Caco-2 (cell line): ENCODE results near the gene TIGD7. TPM values are rescaled to one million over a fixed set of nuclear protein-coding genes. Genes with fewer than 3 reads are reported as not detected.
"Not testable (repeated sequence)": the region's sequence is repeated elsewhere in the genome, so short reads cannot be mapped to it uniquely, and the experiment has no call there.

Experiments used
- BruUV-seq: library from RNA; stranded (reverse); fragments of 400-500 nt; replicated peaks from 2 replicates; lab custom pipeline; 2021; lab: Mats Ljungman, UMichigan
- CTCF ChIA-PET: fragments of 300-600 bp; sonication (Branson Sonifier 250); formaldehyde crosslinking; loops from one replicate; lab custom pipeline; 2022; ENCODE audit warnings: antibody characterized with exemption; lab: Charles Lee
- POLR2A ChIA-PET: fragments of 300-600 bp; sonication (Branson Sonifier 250); formaldehyde crosslinking; loops from one replicate; lab custom pipeline; 2022; ENCODE audit warnings: antibody characterized with exemption; lab: Charles Lee
- DNase-seq, 2 experiments: peaks; one replicate each; pipeline versions ENCODE4 v3.0.0 to v3.0.0-alpha.2; 2020 to 2022
- H3K27me3 ChIP-seq: replicated peaks from 2 replicates; pipeline ENCODE4 v1.6.0; 2011; ENCODE audit warnings: low read length; ENCODE audit not compliant: control insufficient read depth, insufficient read depth
- H3K36me3 ChIP-seq: 2 replicates; pipeline ENCODE4 v1.5.1; 2011; ENCODE audit warnings: low read length; ENCODE audit not compliant: control insufficient read depth, insufficient read depth
- H3K4me1 ChIP-seq: fragments of 250-450 bp; sonication (Bioruptor Pico); 2 replicates; pipeline ENCODE4 v1.5.1; 2020; ENCODE audit warnings: mild to moderate bottlenecking
- H3K4me3 ChIP-seq: 2 replicates; pipeline ENCODE4 v1.5.1; 2011; ENCODE audit warnings: low read depth, mild to moderate bottlenecking, control low read depth, low read length
- H3K9me3 ChIP-seq: fragments of 250-450 bp; sonication (Bioruptor Pico); 2 replicates; pipeline ENCODE4 v1.5.1; 2020; ENCODE audit warnings: mild to moderate bottlenecking, moderate library complexity
- H3K27ac Mint-ChIP-seq: one replicate; pipeline ENCODE4 v1.8.0; 2022; ENCODE audit warnings: mixed read lengths; ENCODE audit not compliant: unreplicated experiment
- H3K27me3 Mint-ChIP-seq: one replicate; pipeline ENCODE4 v1.8.0; 2022; ENCODE audit warnings: mixed read lengths; ENCODE audit not compliant: insufficient read depth, unreplicated experiment
- H3K36me3 Mint-ChIP-seq: one replicate; pipeline ENCODE4 v1.8.0; 2022; ENCODE audit warnings: mild to moderate bottlenecking, mixed read lengths; ENCODE audit not compliant: insufficient read depth, unreplicated experiment
- H3K4me1 Mint-ChIP-seq: one replicate; pipeline ENCODE4 v1.8.0; 2022; ENCODE audit warnings: low read depth, mixed read lengths; ENCODE audit not compliant: unreplicated experiment
- H3K4me3 Mint-ChIP-seq: one replicate; pipeline ENCODE4 v1.8.0; 2022; ENCODE audit warnings: mild to moderate bottlenecking, moderate library complexity, mixed read lengths; ENCODE audit not compliant: unreplicated experiment
- H3K9me3 Mint-ChIP-seq: one replicate; pipeline ENCODE4 v1.8.0; 2022; ENCODE audit warnings: mixed read lengths; ENCODE audit not compliant: unreplicated experiment
- intact Hi-C: fragments of 100-400 bp; cut with micrococcal nuclease; formaldehyde crosslinking; loops from one replicate; pipeline ENCODE4 v1.10.0; 2022; ENCODE audit not compliant: unreplicated experiment
- total RNA-seq: library from RNA; stranded (reverse); gene quantifications from 2 replicates; pipeline ENCODE4 v1.2.3, GENCODE V29; 2022
- TF ChIP-seq, protein P1 (sequence below), 2 experiments: fragments of 200-600 bp in 1 of 2; IDR thresholded peaks; 1 replicate in 1 of 2; 2 replicates in 1 of 2; pipeline versions ENCODE4 v1.5.1 to v1.8.0; 2011 to 2022; ENCODE audit warnings: antibody characterized with exemption in 1 of 2, control low read depth in 1 of 2, inconsistent platforms in 1 of 2, low read depth in 1 of 2, low read length in 1 of 2, mild to moderate bottlenecking in 1 of 2, moderate library complexity in 1 of 2; ENCODE audit not compliant: insufficient read depth in 1 of 2, severe bottlenecking in 1 of 2, unreplicated experiment in 1 of 2

TIGD7 gene
- total RNA-seq, 1 experiment from 2014 or later, result 3.7 TPM

DNA sequence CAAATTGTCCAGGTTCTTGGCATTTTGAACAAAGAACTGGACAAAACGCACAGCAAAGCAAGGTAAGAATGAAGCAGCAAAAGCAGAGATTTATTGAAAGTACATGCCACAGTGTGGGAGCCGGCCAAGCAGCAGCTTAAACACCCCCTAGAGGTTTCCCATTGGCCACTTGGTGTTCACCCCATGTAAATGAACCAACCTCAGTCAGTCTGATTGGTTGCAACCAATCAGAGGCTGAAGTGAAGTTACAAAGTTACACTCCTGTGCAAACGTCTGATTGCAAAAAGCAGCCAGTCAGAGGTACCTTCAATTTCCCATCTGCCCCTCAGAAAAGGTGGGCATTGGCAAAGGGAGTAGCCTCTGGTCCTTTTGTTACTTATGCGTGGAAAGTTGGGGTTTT lies 30.7 kb downstream of the TIGD7 start:
- Histone ChIP-seq H3K36me3 (no peaks in the 10 kb centered on the region), H3K4me1 (0 out of 2 replicates have a peak, but pooled peaks cover 5% of the 10 kb centered on the region), H3K4me3 (no peak overlapping the region), H3K27me3 (no peaks in the 10 kb centered on the region), H3K9me3 (no peaks in the 10 kb centered on the region)
- H3K36me3 Mint-ChIP-seq, result no peaks in the 10 kb centered on the region
- ChIA-PET CTCF (no interaction called here), POLR2A (interaction anchor here (0.6 kb wide), 1 partner anchor 8 kb away, joined by 3 read pairs; no protein-coding TSS in a partner anchor)
- H3K4me3 Mint-ChIP-seq, result no peak overlapping the region
- H3K4me1 Mint-ChIP-seq, result no peaks in the 10 kb centered on the region
- intact Hi-C loops, result no loop called here
- H3K27ac Mint-ChIP-seq, result no peak overlapping the region
- TF ChIP-seq, protein P1, sequence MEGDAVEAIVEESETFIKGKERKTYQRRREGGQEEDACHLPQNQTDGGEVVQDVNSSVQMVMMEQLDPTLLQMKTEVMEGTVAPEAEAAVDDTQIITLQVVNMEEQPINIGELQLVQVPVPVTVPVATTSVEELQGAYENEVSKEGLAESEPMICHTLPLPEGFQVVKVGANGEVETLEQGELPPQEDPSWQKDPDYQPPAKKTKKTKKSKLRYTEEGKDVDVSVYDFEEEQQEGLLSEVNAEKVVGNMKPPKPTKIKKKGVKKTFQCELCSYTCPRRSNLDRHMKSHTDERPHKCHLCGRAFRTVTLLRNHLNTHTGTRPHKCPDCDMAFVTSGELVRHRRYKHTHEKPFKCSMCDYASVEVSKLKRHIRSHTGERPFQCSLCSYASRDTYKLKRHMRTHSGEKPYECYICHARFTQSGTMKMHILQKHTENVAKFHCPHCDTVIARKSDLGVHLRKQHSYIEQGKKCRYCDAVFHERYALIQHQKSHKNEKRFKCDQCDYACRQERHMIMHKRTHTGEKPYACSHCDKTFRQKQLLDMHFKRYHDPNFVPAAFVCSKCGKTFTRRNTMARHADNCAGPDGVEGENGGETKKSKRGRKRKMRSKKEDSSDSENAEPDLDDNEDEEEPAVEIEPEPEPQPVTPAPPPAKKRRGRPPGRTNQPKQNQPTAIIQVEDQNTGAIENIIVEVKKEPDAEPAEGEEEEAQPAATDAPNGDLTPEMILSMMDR (IDR thresholded peaks at IDR 0.05; ENCODE audit: insufficient read depth in 1 of 2, low read depth in 1 of 2, low read length in 1 of 2, severe bottlenecking in 1 of 2, unreplicated experiment in 1 of 2), result no peak
- H3K9me3 Mint-ChIP-seq, result no peaks in the 10 kb centered on the region
- peak; percentile 51 to 59 for DNase-seq
- H3K27me3 Mint-ChIP-seq, result no peaks in the 10 kb centered on the region
- BruUV-seq, result no TSS peak

DNA sequence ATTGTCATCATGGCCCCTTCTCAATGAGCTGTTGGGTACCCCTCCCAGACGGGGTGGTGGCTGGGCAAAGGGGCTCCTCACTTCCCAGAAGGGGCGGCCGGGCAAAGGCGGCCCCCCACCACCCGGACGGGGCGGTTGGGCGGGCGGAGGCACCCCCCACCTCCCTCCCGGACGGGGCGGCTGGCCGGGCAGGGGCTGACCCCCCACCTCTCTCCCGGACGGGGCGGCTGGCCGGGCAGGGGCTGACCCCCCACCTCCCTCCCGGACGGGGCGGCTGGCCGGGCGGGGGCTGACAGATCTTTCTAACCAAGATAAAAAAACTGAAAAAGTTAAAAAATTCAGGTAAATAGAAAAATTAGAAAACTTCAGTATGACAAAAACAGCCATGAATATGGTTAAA lies 33.9 kb downstream of the TIGD7 start:
- H3K36me3 Mint-ChIP-seq, H3K4me1 ChIP-seq, H3K27me3 Mint-ChIP-seq, DNase-seq, H3K4me1 Mint-ChIP-seq, CTCF ChIA-PET, H3K9me3 Mint-ChIP-seq, H3K4me3 Mint-ChIP-seq, POLR2A ChIA-PET, H3K4me3 ChIP-seq, H3K27me3 ChIP-seq, H3K9me3 ChIP-seq, H3K36me3 ChIP-seq, BruUV-seq, intact Hi-C loops, H3K27ac Mint-ChIP-seq: not testable (repeated sequence)

DNA sequence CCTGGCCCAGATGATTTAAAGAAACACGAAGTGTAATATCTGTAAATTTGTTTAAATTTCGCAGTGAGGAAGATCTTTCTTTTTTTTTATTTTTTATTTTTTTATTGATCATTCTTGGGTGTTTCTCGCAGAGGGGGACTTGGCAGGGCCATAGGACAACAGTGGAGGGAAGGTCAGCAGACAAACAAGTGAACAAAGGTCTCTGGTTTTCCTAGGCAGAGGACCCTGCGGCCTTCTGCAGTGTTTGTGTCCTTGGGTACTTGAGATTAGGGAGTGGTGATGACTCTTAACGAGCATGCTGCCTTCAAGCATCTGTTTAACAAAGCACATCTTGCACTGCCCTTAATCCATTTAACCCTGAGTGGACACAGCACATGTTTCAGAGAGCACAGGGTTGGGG lies 34.5 kb downstream of the TIGD7 start:
- intact Hi-C loops, H3K9me3 ChIP-seq, CTCF ChIA-PET, DNase-seq, H3K4me1 Mint-ChIP-seq, H3K36me3 Mint-ChIP-seq, H3K4me3 Mint-ChIP-seq, POLR2A ChIA-PET, BruUV-seq, H3K27me3 Mint-ChIP-seq, H3K27ac Mint-ChIP-seq, H3K4me3 ChIP-seq, H3K27me3 ChIP-seq, H3K9me3 Mint-ChIP-seq, H3K4me1 ChIP-seq, H3K36me3 ChIP-seq: not testable (repeated sequence)

DNA sequence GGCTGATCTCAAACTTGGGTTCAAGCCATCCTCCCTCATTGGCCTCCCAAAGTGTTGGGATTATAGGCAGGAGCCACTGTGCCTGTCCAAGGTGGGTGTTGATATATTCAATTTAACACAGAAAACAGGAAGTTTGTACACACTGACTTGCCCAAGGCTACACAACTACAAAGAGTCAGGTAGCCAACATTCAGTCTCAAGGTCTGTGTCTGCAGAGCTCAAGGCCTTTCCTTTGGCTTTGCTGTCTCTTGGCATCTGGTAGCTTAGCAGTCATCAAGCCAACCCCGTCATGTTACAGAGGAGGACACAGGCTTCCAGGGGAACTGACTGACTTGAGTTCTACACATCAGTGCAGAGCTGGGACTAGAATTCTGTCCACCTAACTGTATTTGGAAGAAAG lies 36.9 kb downstream of the TIGD7 start:
- Histone ChIP-seq H3K4me3 (no peak overlapping the region), H3K36me3 (no peaks in the 10 kb centered on the region), H3K9me3 (no peaks in the 10 kb centered on the region), H3K4me1 (0 out of 2 replicates have a peak, but pooled peaks cover 3% of the 10 kb centered on the region), H3K27me3 (no peaks in the 10 kb centered on the region)
- H3K27me3 Mint-ChIP-seq, result no peaks in the 10 kb centered on the region
- H3K27ac Mint-ChIP-seq, result no peak overlapping the region
- H3K9me3 Mint-ChIP-seq, result no peaks in the 10 kb centered on the region
- ChIA-PET POLR2A (no interaction called here), CTCF (no interaction called here)
- intact Hi-C loops, result no loop called here
- H3K36me3 Mint-ChIP-seq, result peaks cover 13% of the 10 kb centered on the region
- TF ChIP-seq, protein P1 (IDR thresholded peaks at IDR 0.05; ENCODE audit: insufficient read depth in 1 of 2, low read depth in 1 of 2, low read length in 1 of 2, severe bottlenecking in 1 of 2, unreplicated experiment in 1 of 2), result no peak
- no peaks in the 10 kb centered on the region for H3K4me1 Mint-ChIP-seq
- no TSS peak for BruUV-seq
- DNase-seq, result no peak
- H3K4me3 Mint-ChIP-seq, result no peak overlapping the region
